H1 (cell line): ENCODE measurements around the gene IKBIP. TPM values are rescaled to one million over a fixed set of nuclear protein-coding genes. Genes with fewer than 3 reads are reported as not detected.

Experiments
- CBX5 ChIP-seq: fragments of 300-800, 300-1000 bp; sonication (generic); IDR thresholded peaks from 2 replicates; pipeline ENCODE4 v1.7.1; 2016; ENCODE audit warnings: antibody characterized with exemption, low read length, low read depth
- CTBP2 ChIP-seq: IDR thresholded peaks from 2 replicates; pipeline ENCODE4 v1.7.0; 2011; ENCODE audit warnings: borderline replicate concordance, mild to moderate bottlenecking, moderate library complexity, mixed read lengths, low read length; ENCODE audit not compliant: insufficient read depth, insufficient read length
- HDAC2 ChIP-seq, 2 experiments: fragments of 300-600 bp in 1 of 2; sonication (generic) in 1 of 2; IDR thresholded peaks; 2 replicates each; pipeline ENCODE4 v1.6.1; 2011 to 2012; ENCODE audit warnings: low read depth in 2 of 2, low read length in 2 of 2, mild to moderate bottlenecking in 2 of 2, moderate library complexity in 2 of 2, borderline replicate concordance in 1 of 2, inconsistent platforms in 1 of 2
- JUN ChIP-seq: IDR thresholded peaks from 2 replicates; pipeline ENCODE4 v1.6.1; 2011; ENCODE audit warnings: low read depth, mild to moderate bottlenecking, improper control_type of control experiment, low read length
- JUND ChIP-seq: IDR thresholded peaks from 2 replicates; pipeline ENCODE4 v1.6.1; 2011; ENCODE audit warnings: mild to moderate bottlenecking, improper control_type of control experiment, low read length
- NRF1 ChIP-seq: IDR thresholded peaks from 2 replicates; pipeline ENCODE4 v1.6.1; 2011; ENCODE audit warnings: mild to moderate bottlenecking, low read depth, low read length, improper control_type of control experiment
- POLR2AphosphoS5 ChIP-seq: IDR thresholded peaks from 2 replicates; pipeline ENCODE4 v1.6.1; 2011; ENCODE audit warnings: low read depth, low read length
- polyA plus RNA-seq, 7 experiments: library from polyadenylated mRNA; depleted of rRNA in 3 of 7; stranded (reverse) in 5 of 7; unstranded in 2 of 7; fragments of >200 nt in 5 of 7; fragments of 200-250 nt in 2 of 7; gene quantifications; 1 replicate in 5 of 7; 2 replicates in 1 of 7; 4 replicates in 1 of 7; pipeline versions ENCODE4 v1.2.1 to v1.2.3, GENCODE V29; 2011 to 2013; ENCODE audit warnings: missing spikeins in 2 of 7, mixed read lengths in 2 of 7
- total RNA-seq: library from RNA; stranded (reverse); fragmentation: NEBNext Ultra II Directional; extraction: Animal tissue kit (Norgen Biotek cat#: 25700); gene quantifications from 2 replicates; pipeline ENCODE4 v1.2.1, GENCODE V29; 2021

IKBIP gene
- total and polyA plus RNA-seq, 2 of the 8 experiments (the other 6 are each of a cell fraction or from before 2014, with no cell fraction given), result 2.7 to 12.4 TPM

GRCh38 chr12:98638009-98638408, 6.6 kb downstream of the IKBIP start (continued):
- no peak for TF ChIP-seq CTBP2
- no peak for TF ChIP-seq HDAC2 (IDR thresholded peaks at IDR 0.05; ENCODE audit: borderline replicate concordance in 1 of 2, low read depth in 2 of 2, low read length in 2 of 2)
- TF ChIP-seq JUND, result no peak
- no peak for TF ChIP-seq POLR2AphosphoS5
- TF ChIP-seq NRF1, result no peak
- TF ChIP-seq JUN, result no peak
- TF ChIP-seq CBX5, result no peak
